HG03378 (cell line): Measurements from ENCODE around the gene LILRB3.

Source experiments
- ATAC-seq: cut with Tn5 transposase; IDR thresholded peaks from one replicate; pipeline ENCODE4 v1.9.1; 2021; ENCODE audit warnings: mild to moderate bottlenecking, moderate library complexity; ENCODE audit not compliant: unreplicated experiment

Gene LILRB3

GRCh38 chr19:54169149-54169740 lies 53.6 kb downstream of the LILRB3 start:
- ATAC-seq, result no peak

- ATAC-seq, result no peak
Observed at GRCh38 chr19:54168174-54168917, 54.5 kb downstream of the LILRB3 start.
